T-helper 1 cell treated with Interleukin-12 subunit alpha and Interleukin-12 subunit beta and Interleukin-4 antibody, amounts not matched to agents 30 ng/mL and 1 ng/mL, for 36 hours (primary cell): ENCODE data around the gene C1orf232. TPM values are rescaled to one million over a fixed set of nuclear protein-coding genes. Genes with fewer than 3 reads are reported as not detected.

Experiments
- intact Hi-C: fragments of 100-400 bp; cut with micrococcal nuclease; formaldehyde crosslinking; loops from one replicate; pipeline ENCODE4 v1.15.1; 2024
- total RNA-seq: library from RNA; stranded (reverse); gene quantifications from 2 replicates; pipeline ENCODE4 v1.2.3, GENCODE V29; 2022

The C1orf232 gene
- not detected in 2 replicates for total RNA-seq

DNA sequence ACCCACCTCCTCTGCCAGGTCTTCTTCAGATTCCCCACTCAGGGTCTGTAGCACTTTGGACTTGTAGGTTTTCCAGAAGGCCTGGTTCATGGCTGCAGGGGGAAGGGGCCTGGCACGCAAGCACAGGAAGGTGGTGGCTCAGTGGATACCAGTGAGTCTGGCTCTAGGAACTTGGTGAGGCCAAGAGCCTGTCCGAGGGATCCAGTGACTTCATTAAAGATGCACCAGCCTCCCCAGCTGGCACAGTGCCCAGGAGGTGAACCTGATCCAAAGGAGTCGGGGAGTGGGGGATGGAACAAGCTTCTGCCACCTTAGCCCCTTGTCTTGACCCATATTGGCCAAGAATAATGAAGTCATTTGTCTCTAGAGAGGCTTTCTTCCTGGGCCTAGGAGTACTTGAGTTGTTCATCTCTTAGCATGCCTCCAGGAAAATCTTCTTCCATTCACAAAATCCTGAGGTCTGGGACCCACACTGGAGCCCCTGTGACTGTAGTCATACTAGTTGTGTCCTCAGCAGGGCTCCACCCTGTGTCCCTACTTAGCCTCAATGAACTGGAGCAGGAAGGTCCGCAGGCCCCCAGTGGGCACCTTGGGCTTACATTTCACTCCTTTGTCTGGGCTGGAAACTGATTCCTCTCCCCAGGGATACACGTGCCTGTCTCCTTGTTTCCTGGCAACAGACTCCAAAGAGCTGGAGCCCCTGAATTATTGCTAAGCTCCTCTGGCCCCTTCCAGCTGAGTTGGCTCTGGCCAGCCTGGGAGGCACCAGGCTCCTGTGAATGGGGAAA lies at the start of gene C1orf232:
Gene C1orf232, minus strand, starts transcription at position 554 of the 788 bp plus-strand sequence. Its CDS starts 464 bp downstream, at position 90.
- intact Hi-C loops, result loop anchor here (1.0 kb wide), 3 partner anchors 66 to 223 kb away; partner anchors contain the start of gene CEP85

DNA sequence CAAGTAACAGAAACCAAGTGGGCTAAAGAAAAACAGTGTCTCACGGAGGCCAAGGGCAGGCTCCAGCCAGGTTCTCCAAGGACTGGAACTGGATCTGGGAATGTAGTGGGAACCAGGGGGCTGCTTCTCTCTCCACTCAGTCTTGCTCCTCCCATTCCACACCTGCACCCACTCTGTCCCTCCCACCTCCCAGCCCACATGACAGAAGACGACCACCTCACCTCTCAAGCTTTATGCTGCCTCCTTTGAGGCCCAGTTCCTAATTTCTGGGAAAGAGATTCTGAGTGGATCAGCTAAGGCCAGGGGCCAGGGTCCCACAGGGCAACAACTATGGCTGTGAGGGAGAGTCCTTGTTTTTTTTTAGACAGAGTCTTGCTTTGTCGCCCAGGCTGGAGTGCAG lies 46.5 kb upstream of the C1orf232 start:
- intact Hi-C loops, result no loop called here

DNA sequence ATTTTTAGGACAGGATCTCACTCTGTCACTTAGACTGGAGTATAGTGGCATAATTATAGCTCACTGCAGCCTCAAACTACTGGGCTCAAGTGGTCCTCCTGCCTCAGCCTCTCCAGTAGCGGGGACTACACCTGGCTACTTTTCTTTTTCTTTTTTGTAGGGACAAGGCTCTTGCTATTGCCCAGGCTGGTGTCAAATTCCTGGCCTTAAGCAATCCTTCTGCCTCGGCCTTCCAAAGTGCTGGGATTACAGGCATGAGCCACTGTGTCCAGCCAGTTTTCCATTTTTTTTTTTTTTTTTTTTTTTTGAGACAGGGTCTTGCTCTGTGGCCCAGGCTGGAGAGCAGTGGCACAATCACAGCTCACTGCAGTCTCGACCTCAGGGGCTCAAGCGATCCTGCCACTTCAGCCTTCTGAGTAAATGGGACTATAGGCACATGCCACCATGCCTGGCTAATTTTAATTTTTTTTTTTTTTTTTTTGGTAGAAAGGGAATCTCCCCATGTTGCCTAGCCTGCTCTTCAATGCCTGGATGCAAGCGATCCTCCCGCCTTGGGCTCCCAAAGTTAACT lies 44.7 kb upstream of the C1orf232 start:
- intact Hi-C loops, result no loop called here

DNA sequence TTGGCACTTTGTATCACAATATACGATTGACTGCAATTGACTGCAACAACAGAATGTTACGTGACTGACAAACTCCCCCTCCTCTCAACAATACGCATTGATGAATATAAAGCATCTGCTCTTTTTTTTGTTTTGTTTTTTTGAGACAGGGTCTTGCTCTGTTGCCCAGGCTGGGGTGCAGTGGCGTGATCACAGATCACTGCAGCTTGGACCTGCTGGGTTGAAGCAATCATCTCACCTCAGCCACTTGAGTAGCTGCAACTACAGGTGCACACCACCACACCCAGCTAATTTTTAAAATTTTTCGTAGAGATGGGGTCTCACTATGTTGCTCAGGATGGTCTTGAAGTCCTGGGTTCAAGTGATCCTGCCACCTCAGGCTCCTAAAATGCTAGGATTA lies 44.0 kb upstream of the C1orf232 start:
- intact Hi-C loops, result no loop called here

DNA sequence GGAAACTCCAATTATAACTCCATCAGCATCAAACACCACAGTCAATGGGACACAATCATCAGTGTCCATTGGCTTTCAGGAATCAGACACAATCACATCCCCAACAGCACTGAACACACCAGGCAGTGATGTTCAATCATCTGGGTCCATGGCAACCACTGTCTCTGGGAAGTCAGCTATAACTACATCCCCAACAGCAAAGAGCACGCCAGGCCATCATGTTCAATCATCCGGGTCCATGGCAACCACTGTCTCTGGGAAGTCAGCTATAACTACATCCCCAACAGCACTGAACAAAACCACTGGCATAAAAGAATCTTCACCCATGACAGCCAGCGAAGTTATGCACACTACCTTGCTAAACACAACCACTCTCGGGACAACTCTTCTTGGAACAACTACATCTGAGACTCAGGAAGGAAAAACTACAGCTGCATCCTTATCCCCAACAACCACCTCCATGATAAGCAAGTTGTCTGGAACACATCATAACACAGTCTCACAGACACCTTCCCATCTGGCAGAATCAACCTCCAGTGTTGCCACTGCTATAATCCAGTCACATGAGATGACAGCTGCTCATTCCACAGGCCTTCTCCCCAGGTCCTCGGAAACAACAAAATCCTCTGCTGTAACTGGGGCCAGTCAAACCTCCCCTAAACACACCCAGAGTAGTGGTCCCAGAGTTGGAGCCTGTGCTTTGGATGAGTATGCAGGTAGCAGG lies 41.5 kb upstream of the C1orf232 start:
- intact Hi-C loops, result no loop called here

DNA sequence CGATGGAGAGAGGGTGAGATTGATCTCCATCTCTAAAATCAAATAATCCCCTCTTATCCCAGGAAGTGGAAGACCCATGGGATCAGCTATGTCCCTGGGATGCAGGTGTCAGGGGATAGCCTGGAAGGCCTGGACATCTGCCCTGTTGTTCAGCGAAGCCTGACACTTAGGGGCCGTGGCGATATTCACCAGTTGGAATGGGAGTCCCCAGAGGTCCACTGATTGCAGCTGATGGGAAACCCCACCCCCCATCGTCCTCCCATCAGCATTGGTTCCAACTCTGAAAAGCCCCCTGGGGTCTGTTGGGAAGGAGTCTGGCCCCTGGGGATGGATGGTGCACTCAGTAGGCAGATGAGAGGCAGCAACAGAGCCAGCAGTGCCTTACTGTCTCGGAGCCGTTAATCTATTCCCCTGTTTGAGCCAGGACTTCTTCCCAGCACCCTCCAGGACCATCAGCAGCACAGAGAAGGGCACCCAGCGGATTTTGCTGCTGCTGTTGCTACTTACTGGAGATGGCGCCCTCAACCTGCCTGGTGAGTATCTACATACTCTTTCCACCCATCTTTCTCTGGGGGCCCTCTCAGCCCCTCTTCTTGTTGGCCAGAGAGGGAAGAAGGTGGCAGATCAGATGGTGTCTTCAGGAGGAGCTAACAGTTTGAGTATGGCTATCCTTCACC lies 35.0 kb upstream of the C1orf232 start:
- intact Hi-C loops, result no loop called here

DNA sequence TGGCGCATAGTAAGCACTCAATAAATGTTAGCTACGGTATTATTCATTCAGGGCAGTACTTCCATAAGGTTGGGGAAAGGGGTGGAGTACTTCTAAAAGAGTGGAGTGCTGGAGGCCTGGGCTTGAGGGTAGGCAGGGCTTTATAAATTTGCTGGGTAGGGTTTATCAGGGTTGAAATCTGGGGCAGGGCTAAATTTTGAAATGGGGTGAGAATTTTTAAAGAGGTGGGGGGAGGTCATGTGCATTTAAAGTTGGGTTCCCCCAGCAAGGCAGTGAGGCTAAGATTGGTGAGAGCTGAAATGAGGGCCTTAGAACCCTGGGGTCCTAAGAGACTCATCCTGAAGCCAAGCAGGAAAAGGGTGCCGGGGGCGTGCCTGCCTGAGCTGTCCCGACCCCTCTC lies 31.6 kb upstream of the C1orf232 start:
- intact Hi-C loops, result no loop called here

DNA sequence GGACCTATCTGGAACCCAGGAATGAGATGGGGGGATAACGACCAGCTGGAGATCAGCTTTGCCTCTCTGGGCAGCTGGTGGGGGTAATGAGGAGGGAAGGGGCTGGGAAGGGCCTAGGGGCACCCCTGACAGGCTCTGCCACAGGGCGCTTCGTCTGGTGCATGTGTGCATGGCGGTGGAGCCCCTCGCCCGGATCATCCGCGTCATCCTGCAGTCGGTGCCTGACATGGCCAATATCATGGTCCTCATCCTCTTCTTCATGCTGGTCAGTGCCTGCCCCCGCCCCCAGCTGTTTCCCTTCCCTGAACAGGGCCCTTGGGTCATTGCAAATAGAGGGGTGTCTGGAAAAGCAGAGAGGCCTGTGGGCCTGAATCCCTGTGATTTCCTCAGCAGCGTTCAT lies 29.1 kb upstream of the C1orf232 start:
- intact Hi-C loops, result no loop called here

DNA sequence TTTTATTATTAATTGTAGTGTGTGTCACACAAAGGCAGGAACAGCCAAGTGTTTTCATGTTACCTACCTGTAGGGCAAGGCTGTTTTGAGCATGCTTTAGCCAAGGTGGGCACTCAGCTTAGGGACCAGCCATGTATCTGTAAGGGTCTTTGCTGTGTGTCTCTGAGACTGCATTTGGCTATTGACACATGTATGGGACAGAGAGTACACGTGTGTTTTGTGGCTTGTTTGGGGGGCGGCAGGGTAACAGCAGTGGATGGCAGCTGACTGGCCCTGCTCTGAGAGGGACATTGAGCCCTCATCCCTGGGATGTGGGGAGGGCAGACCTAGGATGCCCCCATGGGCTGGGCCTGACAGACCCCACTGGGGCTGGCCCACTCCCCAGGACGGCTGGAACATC lies 28.5 kb upstream of the C1orf232 start:
- intact Hi-C loops, result no loop called here

DNA sequence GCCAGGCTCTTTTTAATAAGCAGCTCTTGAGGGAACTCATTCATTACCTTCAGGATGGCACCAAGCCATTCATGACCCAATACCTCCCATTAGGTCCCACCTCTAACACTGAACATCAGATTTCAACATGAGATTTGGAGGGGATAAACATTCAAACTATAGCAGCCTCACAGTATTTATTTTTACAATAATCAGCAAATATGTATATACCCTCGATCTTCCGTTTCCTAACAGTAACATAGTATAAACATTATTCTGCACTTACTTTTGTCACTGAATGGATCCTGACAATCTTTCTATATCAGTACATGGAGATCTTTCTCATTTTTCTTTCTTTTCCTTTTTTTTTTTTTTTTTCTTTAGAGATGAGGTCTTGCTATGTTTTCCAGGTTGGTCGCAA lies 27.0 kb upstream of the C1orf232 start:
- intact Hi-C loops, result no loop called here

DNA sequence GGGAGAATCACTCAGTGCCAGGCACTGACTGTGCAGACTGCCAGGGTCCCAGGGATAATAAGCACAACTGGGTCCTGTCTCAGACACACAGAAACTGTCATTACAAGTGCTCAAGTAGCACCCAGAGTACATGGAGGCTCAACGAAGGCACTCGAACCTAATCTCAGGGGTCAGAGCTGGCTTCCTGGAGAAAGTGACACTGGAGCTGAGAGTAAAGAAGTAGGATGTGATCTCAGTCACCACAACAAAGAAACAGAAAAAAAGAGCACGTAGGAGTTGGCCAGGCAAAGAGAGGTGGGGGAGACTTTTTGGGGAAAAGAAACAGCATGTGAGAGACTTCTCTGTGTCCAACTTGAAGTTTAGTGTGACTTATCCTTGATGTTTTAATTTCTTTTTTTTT lies 23.0 kb upstream of the C1orf232 start:
- intact Hi-C loops, result loop anchor here (1.0 kb wide), 1 partner anchor 43 kb away; the partner anchor contains the start of gene CEP85

DNA sequence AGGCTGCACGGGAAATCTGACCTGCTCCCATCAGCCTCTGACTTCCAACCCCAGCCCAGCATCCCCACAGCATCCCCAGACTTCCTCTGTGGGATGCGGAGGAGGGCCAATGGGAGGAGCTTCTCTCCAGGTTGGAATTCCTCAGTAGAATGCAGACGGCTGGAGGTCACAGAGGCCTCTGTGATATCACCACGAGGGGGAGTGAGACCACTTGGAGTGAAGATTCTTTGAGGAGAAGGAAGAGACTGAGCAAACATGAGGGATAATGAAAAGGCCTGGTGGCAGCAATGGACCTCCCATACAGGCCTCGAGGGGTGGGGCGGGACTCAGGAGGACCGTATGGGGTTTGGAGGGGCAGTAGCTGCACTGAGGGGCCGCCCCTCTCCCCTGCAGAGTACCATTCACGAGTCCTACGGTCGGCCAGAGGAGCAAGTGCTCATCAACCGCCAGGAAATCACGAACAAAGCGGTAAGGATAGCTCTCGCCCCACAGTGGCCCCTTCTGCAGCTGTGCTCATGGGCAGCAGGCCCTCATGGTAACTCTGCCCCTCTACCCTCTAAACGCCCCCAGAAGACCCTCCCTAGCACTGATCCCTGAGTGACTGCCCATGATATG lies 21.7 kb upstream of the C1orf232 start, which contains the start of gene CATSPER4:
Gene CATSPER4, plus strand, starts transcription at position 230 of the 615 bp plus-strand sequence. Its CDS starts 26 bp downstream, at position 256.
- intact Hi-C loops, result no loop called here

DNA sequence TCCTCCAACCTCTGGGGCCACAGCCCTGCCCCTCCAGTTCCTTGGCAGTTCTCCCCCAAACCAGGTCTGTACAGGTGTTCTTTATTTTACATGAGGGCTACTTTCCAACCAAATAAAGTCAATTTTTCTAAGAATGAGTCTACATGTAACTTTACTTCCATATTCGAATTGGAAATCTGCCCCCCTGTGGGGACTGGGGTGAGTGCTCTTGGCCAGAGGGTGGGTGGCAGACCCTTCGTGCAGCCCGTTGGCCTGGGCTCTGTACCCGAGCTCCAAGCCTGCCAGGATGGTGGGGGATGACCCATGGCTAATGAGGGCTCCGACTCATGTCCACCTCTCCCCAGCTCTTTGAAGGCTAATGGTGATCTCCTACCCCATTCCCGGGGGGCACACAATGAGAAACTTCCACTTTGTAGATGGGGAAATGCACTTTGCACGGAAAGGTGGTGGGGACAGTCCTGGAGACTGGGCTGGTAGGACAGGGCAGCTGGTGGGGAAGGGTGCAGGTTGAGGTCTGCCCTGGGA lies 21.1 kb upstream of the C1orf232 start:
- intact Hi-C loops, result no loop called here

DNA sequence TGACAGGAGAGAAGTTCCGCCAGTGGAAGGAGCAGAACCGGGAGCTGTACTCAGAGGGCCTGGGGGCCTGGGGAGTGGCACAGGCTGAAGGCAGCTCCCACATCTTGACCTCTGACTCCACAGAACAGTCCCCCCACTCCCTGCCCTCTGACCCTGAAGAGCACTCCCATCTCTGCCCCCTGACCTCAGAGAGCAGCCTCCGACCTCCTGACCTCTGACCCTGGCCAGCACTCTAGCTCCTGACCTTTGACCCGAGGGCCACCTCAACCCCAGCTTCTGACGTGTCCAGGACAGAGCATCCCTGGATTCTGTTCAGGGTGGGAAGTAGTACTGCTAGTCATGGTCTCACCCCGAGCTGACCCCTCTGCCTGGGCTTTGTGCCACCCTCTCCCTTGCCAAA lies 20.6 kb upstream of the C1orf232 start:
- intact Hi-C loops, result no loop called here

DNA sequence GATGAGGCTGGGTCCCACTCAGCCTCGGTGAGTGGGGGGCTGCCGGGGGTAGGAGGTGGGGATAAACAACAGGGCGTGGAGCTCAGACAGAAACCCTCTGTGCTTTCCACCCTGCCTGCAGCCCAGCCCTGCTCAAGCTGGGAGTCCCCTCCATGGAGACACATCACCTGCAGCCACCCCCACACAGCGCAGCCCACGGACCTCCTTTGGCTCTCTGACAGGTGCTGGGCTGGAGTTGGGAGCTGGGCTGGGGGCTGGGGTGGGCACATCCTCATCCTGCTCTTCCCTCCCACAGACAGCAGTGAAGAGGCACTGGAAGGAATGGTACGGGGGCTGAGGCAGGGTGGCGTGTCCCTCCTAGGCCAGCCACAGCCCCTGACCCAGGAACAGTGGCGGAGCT lies 19.7 kb upstream of the C1orf232 start:
- intact Hi-C loops, result no loop called here

DNA sequence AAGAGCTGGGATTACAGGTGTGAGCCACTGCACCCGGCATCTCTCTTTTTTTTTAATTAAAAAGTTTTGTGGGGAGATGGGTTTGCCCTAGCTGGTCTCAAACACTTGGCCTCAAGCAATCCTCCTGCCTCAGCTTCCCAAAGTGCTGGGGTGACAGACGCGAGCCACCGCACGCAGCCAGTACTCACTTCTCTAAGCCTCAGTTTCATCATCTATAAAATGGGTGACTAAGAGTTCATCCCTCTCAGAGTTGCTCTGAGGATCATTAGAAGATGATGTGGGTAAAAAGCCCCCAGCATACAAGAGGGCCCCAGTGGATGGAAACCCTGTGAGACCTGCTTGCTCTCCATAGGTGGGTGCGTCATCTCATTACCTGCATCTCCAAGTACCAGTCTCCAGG lies 19.1 kb upstream of the C1orf232 start:
- intact Hi-C loops, result no loop called here

DNA sequence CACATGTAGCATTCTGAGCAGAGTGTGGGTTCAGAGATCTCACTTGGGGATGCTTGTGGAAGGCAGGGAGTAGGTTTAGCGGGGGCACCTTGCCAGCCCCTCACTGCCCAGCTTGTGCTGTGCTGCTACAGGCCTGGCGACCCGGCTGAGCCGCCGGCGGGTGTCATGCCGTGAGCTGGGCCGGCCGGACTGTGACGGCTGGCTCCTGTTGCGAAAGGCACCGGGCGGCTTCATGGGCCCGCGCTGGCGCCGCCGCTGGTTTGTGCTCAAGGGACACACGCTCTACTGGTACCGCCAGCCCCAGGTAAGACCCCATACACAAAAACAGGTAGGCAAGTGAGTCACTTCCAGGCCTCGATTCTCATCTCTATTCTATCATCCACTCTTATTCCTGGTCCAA lies 16.1 kb upstream of the C1orf232 start:
- intact Hi-C loops, result no loop called here

DNA sequence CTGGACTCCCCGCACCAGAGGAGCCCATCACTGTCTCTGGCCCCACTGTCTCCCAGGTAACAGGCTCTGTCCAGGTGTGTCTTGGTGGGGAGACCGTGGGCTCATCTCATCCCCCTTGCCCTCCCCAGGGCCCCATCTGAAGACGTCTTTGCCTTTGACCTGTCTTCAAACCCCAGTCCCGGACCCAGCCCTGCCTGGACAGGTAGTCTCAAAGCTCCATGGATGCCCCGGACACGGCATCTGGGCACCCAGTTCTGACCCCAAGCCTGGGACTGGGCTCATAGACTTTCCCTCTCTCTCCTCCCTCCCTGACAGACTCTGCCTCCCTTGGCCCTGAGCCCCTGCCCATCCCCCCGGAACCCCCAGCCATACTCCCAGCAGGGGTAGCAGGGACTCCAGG lies 15.3 kb upstream of the C1orf232 start:
- intact Hi-C loops, result no loop called here

DNA sequence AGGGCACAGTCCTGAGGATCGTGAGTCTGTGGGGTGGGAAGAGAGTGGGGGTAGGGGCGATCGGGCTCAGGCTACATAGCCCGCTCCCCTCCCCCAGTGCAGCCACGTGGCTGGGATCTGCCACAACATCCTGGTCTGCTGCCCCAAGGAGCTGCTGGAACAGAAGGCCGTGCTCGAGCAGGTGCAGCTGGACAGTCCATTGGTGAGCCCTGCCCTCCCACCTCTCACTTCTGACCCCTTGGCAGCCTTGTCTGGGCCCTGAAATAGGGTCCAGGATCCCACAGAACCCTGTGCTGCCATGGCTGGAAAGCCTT lies 13.6 kb upstream of the C1orf232 start:
- intact Hi-C loops, result no loop called here

DNA sequence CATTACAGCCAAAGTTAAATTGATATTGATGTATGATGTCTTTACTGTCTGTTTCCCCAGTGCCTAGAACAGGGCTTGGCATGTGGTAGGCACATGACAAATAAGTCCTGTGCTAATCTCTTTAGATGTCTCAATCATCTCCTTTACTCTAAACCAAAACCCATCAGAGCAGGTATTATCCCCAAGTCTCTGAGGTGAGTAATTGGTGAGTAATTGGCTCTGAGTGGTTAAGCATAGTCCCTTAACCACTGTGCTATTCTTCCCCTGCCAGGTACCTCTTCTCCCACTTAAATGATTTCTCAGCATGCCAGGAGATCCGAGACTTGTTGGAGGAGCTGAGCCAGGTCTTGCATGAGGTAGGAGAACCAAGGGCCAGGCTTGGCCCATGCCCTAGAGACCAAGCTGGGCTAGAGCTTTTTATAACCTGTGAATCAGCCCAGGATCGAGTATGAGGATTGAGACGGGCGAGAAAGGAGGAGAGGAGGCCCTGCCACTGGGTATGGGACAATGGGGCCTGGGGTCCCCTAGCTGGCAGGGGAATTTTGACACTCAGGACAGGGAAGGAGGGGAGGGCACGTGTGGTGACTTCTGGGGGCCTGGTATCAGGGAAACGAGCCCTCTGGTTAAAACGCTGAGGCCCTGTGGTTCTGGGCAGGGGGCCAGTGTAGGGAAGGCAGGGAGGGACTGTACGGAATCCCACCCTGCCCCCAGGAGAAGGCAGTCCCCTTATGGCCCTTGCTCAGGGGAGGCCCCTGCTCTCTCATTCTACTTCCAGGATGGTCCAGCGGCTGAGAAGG lies 13.0 kb upstream of the C1orf232 start:
- intact Hi-C loops, result no loop called here
